CD4-positive, CD25-positive, alpha-beta regulatory T cell (primary cell): Measurements from ENCODE around the gene CHN2. TPM values are rescaled to one million over a fixed set of nuclear protein-coding genes. Genes with fewer than 3 reads are reported as not detected.

ENCODE experiments used
- ATAC-seq, 2 donors: fragments of 150-1000 bp; cut with Tn5 transposase; one replicate each; pipeline ENCODE4 v1.10.0; 2021; ENCODE audit warnings: low read depth in 2 of 2, moderate number of reproducible peaks in 2 of 2, moderate library complexity in 1 of 2
- DNase-seq, 3 donors: peaks; one replicate each; pipeline versions ENCODE4 v3.0.0 to v3.0.0-alpha.2; 2012 to 2022; ENCODE audit warnings: mixed read lengths in 1 of 3
- H3K27ac ChIP-seq: one replicate; pipeline ENCODE4 v1.7.0; 2013; ENCODE audit warnings: mild to moderate bottlenecking, low read length; ENCODE audit not compliant: insufficient read depth, poor library complexity, severe bottlenecking
- H3K27me3 ChIP-seq: one replicate; pipeline ENCODE4 v1.7.0; 2013; ENCODE audit warnings: low read length; ENCODE audit not compliant: control insufficient read depth, insufficient read depth
- H3K36me3 ChIP-seq: one replicate; pipeline ENCODE4 v1.7.0; 2013; ENCODE audit warnings: mild to moderate bottlenecking, low read length, moderate library complexity; ENCODE audit not compliant: control insufficient read depth, insufficient read depth
- H3K4me1 ChIP-seq: 2 replicates; pipeline ENCODE4 v1.7.0; 2013; ENCODE audit warnings: mild to moderate bottlenecking, low read length; ENCODE audit not compliant: insufficient read depth, control insufficient read depth, poor library complexity, severe bottlenecking
- H3K4me3 ChIP-seq: one replicate; pipeline ENCODE4 v1.7.0; 2013; ENCODE audit warnings: low read depth, mild to moderate bottlenecking, low read length, moderate library complexity
- H3K9me3 ChIP-seq, 2 experiments: 1 replicate in 1 of 2; 2 replicates in 1 of 2; pipeline ENCODE4 v1.7.0; 2013; ENCODE audit warnings: low read length in 2 of 2, mild to moderate bottlenecking in 1 of 2, moderate library complexity in 1 of 2; ENCODE audit not compliant: control insufficient read depth in 2 of 2
- H3K27ac Mint-ChIP-seq, 3 donors: one replicate each; pipeline ENCODE4 v1.8.0; 2020 to 2022; ENCODE audit warnings: mild to moderate bottlenecking in 3 of 3, mixed read lengths in 3 of 3, moderate library complexity in 2 of 3
- H3K27me3 Mint-ChIP-seq: one replicate; pipeline ENCODE4 v1.8.0; 2022; ENCODE audit warnings: mild to moderate bottlenecking, mixed read lengths
- H3K36me3 Mint-ChIP-seq: one replicate; pipeline ENCODE4 v1.8.0; 2020; ENCODE audit warnings: mixed read lengths
- H3K4me1 Mint-ChIP-seq, 4 donors: one replicate each; pipeline ENCODE4 v1.8.0; 2020 to 2022; ENCODE audit warnings: mixed read lengths in 4 of 4, mild to moderate bottlenecking in 1 of 4
- H3K4me3 Mint-ChIP-seq, 4 donors: one replicate each; pipeline ENCODE4 v1.8.0; 2020 to 2022; ENCODE audit warnings: mild to moderate bottlenecking in 4 of 4, mixed read lengths in 4 of 4, moderate library complexity in 3 of 4
- H3K9me3 Mint-ChIP-seq, 7 donors: one replicate each; pipeline ENCODE4 v1.8.0; 2020 to 2022; ENCODE audit warnings: mixed read lengths in 7 of 7, mild to moderate bottlenecking in 3 of 7, moderate library complexity in 2 of 7
- polyA plus RNA-seq, 4 donors: library from polyadenylated mRNA; unstranded; fragments of 300-500 nt; fragmentation: Illumina TruSeq; gene quantifications; one replicate each; pipeline ENCODE4 v1.2.3, GENCODE V29; 2021
- total RNA-seq: library from RNA; stranded (reverse); gene quantifications from one replicate; pipeline ENCODE4 v1.2.3, GENCODE V29; 2022

The CHN2 gene
- total and polyA plus RNA-seq, 5 donors from 2014 or later: 0.55 to 1.7 TPM; not detected in 3

DNA sequence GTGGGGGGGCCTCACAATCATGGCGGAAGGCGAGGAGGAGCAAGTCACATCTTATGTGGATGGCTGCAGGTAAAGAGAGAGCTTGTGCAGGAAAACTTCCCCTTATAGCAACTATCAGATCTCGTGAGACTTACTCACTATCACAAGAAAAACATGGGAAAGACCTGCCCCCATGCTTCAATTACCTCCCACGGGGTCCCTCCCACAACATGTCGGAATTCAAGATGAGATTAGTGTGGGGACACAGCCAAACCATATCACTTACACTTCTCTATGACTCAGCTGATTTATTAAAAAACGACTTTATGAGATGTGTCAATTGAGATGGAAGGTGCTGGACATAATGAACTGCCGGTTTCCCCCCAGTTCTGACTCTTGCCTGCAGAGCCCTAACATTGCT is 23.8 kb upstream of the CHN2 start:
- no peaks in the 10 kb centered on the region for H3K36me3 Mint-ChIP-seq
- no peak overlapping the region for H3K4me3 Mint-ChIP-seq
- DNase-seq (no peak), ATAC-seq (no peak)
- no peaks in the 10 kb centered on the region for H3K4me1 Mint-ChIP-seq
- Histone ChIP-seq H3K36me3 (no peaks in the 10 kb centered on the region), H3K4me3 (no peak overlapping the region), H3K4me1 (no peaks in the 10 kb centered on the region), H3K27ac (no peak overlapping the region), H3K9me3 (no peaks in the 10 kb centered on the region), H3K27me3 (no peaks in the 10 kb centered on the region)
- peaks cover 0 to 6% (median 4%) of the 10 kb centered on the region in 7 donors for H3K9me3 Mint-ChIP-seq
- no peaks in the 10 kb centered on the region for H3K27me3 Mint-ChIP-seq
- no peak overlapping the region for H3K27ac Mint-ChIP-seq

DNA sequence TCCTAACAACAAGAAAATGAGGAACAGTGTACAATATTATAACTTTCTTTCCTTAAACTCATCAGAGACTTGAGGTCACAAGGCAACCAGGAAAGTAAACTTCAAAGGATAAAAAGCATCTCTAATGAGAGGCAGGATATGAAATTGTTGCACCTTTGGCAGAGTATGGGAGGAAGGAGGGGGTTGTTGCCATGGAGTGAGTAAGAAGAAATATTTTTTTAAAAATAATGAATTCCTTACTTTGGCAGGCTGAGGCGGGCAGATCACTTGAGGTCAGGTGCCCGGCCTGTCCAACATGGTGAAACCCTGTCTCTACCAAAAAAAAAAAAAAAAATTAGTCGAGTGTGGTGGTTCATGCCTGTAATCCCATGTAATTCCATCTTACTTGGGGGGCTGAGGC is 21.1 kb upstream of the CHN2 start:
- Mint-ChIP-seq H3K27ac (peak overlapping the region in 1 of 3 donors; percentile 2), H3K27me3 (peaks cover 5% of the 10 kb centered on the region), H3K9me3 (peaks cover 0 to 6% (median 0%) of the 10 kb centered on the region in 7 donors), H3K36me3 (no peaks in the 10 kb centered on the region), H3K4me1 (peaks cover 0 to 2% (median 0%) of the 10 kb centered on the region in 4 donors), H3K4me3 (no peak overlapping the region)
- no peaks in the 10 kb centered on the region for H3K4me1 ChIP-seq
- no peaks in the 10 kb centered on the region for H3K36me3 ChIP-seq
- no peak overlapping the region for H3K27ac ChIP-seq
- DNase-seq (no peak), ATAC-seq (no peak)
- no peaks in the 10 kb centered on the region for H3K9me3 ChIP-seq
- no peaks in the 10 kb centered on the region for H3K27me3 ChIP-seq
- no peak overlapping the region for H3K4me3 ChIP-seq

DNA sequence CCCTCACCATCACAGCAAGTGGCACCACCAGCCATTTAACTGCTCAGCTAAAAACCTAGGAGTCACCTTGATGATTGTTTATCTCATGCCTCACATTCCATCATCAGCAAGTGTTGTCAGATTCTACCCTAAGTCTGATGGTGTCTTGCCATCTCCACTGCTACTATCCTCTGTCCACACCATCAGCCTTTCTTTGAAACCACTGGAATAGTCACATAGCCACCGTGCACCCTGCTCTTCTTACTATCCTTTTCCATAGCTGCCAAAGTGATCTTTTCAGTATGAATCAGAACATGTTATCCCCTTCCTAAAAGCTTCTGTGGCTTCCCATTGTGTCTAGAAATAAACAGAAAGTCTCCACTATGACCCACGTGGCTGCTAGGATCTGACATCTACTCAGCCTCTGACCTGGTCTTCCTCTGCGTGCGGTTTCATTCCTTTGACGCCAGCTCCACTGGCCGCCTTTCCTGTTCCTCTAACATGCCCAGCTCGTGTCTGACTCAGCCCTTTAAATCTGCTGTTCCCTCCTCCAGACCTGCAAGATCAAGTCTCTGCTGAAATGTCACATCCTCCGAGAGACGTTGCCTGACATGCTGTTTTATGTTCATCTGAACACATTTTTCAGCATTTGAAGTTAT is 16.5 kb upstream of the CHN2 start:
- no peaks in the 10 kb centered on the region for H3K36me3 Mint-ChIP-seq
- H3K27ac Mint-ChIP-seq: no peak overlapping the region
- Histone ChIP-seq H3K9me3 (no peaks in the 10 kb centered on the region), H3K4me3 (no peak overlapping the region), H3K4me1 (no peaks in the 10 kb centered on the region), H3K27ac (no peak overlapping the region), H3K36me3 (no peaks in the 10 kb centered on the region), H3K27me3 (peaks cover 4% of the 10 kb centered on the region)
- H3K4me1 Mint-ChIP-seq: peaks cover 0 to 2% (median 0%) of the 10 kb centered on the region in 4 donors
- peaks cover 0 to 4% (median 0%) of the 10 kb centered on the region in 7 donors for H3K9me3 Mint-ChIP-seq
- no peak overlapping the region for H3K4me3 Mint-ChIP-seq
- ATAC-seq: no peak
- peaks cover 6% of the 10 kb centered on the region for H3K27me3 Mint-ChIP-seq
- no peak for DNase-seq

DNA sequence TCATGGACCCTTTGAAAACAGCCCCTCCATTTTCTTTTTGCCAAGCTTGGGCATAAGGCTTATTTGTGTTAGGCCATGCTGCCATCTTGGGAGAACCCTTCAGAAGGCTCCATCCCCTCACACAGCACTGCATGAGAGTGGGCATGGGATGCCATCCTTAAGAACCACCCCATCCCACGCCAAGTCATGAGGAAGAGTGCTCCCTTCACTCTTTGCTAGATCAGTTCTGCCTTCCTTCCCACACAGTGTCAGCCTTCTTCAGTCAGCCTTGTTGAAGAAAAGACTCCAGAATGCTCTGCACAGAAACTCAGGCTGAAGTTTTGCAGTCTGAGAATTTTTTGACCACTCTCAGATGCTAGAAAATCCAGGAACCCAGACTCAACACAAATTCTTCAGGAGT is 15.5 kb upstream of the CHN2 start:
- peaks cover 12% of the 10 kb centered on the region for H3K27me3 Mint-ChIP-seq
- ATAC-seq: no peak
- H3K27ac ChIP-seq: no peak overlapping the region
- no peaks in the 10 kb centered on the region for H3K4me1 ChIP-seq
- H3K4me1 Mint-ChIP-seq: peaks cover 0 to 2% (median 0%) of the 10 kb centered on the region in 4 donors
- no peak overlapping the region for H3K27ac Mint-ChIP-seq
- H3K36me3 ChIP-seq: no peaks in the 10 kb centered on the region
- H3K4me3 ChIP-seq: no peak overlapping the region
- no peaks in the 10 kb centered on the region for H3K9me3 ChIP-seq
- DNase-seq: no peak
- peaks cover 4% of the 10 kb centered on the region for H3K27me3 ChIP-seq
- peaks cover 0 to 4% (median 0%) of the 10 kb centered on the region in 7 donors for H3K9me3 Mint-ChIP-seq
- H3K36me3 Mint-ChIP-seq: no peaks in the 10 kb centered on the region
- no peak overlapping the region for H3K4me3 Mint-ChIP-seq

DNA sequence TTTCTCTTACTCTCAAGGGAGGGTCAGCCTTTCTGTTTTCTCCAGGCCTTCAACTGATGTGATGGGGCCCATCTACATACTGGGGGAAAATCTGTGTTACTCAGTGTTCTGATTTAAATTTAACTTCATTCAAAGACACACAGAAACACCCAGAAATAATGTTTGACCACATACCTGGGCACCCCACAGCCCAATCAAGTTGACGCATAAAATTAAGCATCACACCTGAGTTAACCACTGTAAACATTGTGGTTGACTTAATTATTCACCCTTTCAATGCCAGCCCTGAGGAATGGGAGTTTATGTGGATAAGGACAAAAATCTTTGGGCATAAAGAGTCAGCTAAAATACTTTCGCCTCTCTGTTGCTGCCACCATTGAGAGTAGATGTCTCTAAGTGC is 10.0 kb upstream of the CHN2 start:
- DNase-seq (no peak), ATAC-seq (no peak)
- Mint-ChIP-seq H3K4me3 (no peak overlapping the region), H3K4me1 (peaks cover 0 to 3% (median 0%) of the 10 kb centered on the region in 4 donors), H3K36me3 (no peaks in the 10 kb centered on the region), H3K27ac (no peak overlapping the region), H3K27me3 (peaks cover 22% of the 10 kb centered on the region), H3K9me3 (peaks cover 0 to 2% (median 0%) of the 10 kb centered on the region in 7 donors)
- no peaks in the 10 kb centered on the region for H3K4me1 ChIP-seq
- H3K4me3 ChIP-seq: no peak overlapping the region
- H3K27me3 ChIP-seq: no peaks in the 10 kb centered on the region
- no peaks in the 10 kb centered on the region for H3K36me3 ChIP-seq
- H3K27ac ChIP-seq: no peak overlapping the region
- no peaks in the 10 kb centered on the region for H3K9me3 ChIP-seq

DNA sequence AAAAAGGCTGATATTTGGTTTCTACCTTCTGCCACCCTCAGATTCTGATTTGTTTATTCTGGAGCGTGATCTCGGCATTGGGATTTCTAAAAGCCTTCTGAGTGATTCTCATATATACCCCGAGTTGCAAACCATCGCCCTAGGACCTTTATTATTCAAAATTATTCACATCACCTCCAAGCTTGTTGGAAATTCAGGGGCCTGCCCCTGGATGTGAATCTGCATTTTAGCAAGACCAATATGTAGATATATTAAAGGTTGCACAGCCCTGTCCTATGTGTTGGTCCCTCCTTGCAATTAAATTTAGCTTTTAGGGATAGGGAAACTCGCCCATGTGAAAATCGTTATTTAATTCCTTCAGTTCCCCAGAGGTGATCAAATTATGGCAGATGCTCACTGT is 9.0 kb upstream of the CHN2 start:
- no peak for ATAC-seq
- Mint-ChIP-seq H3K36me3 (no peaks in the 10 kb centered on the region), H3K4me1 (peaks cover 0 to 3% (median 0%) of the 10 kb centered on the region in 4 donors), H3K4me3 (no peak overlapping the region), H3K27me3 (peaks cover 26% of the 10 kb centered on the region), H3K27ac (no peak overlapping the region), H3K9me3 (peaks cover 0 to 2% (median 0%) of the 10 kb centered on the region in 7 donors)
- no peaks in the 10 kb centered on the region for H3K36me3 ChIP-seq
- H3K27ac ChIP-seq: no peak overlapping the region
- no peak overlapping the region for H3K4me3 ChIP-seq
- DNase-seq: no peak
- no peaks in the 10 kb centered on the region for H3K4me1 ChIP-seq
- H3K9me3 ChIP-seq: no peaks in the 10 kb centered on the region
- H3K27me3 ChIP-seq: no peaks in the 10 kb centered on the region

DNA sequence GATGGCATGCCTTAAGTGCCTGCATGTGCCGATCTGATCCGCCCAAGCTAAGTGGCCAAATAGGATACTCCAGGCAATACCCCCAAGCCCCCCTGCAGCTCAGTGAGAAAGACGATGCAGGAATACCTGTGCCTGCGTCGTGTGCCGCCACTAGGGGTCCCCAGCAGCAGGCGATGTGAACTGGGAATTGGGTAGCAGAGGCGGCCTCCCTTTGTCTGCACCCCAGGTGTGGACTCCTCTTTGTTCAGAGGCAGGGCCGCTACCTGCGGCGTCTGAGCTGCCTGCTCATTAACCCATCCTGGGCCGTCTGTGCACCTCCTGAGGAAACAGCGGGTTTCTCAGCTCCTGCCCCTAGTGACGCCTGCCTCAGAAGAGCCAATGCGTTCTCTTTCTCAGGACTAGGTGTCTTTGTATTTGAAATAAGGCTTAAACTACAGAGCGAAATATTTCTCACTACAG is 4.8 kb upstream of the CHN2 start:
- Mint-ChIP-seq H3K9me3 (peaks cover 0 to 4% (median 0%) of the 10 kb centered on the region in 7 donors), H3K4me3 (no peak overlapping the region), H3K36me3 (no peaks in the 10 kb centered on the region), H3K27ac (no peak overlapping the region), H3K27me3 (peaks cover 46% of the 10 kb centered on the region), H3K4me1 (peaks cover 0 to 3% (median 0%) of the 10 kb centered on the region in 4 donors)
- ATAC-seq (no peak), DNase-seq (peak in 1 of 3 donors; percentile 37)
- Histone ChIP-seq H3K27me3 (peaks cover 11% of the 10 kb centered on the region), H3K27ac (no peak overlapping the region), H3K36me3 (no peaks in the 10 kb centered on the region), H3K4me1 (no peaks in the 10 kb centered on the region), H3K9me3 (no peaks in the 10 kb centered on the region), H3K4me3 (no peak overlapping the region)
